Smooth muscle cell of the brain vasculature (primary cell): Measurements from ENCODE around the gene UBTD1.
"Not testable (repeated sequence)": the region's sequence is repeated elsewhere in the genome, so short reads cannot be mapped to it uniquely, and the experiment has no call there.

ENCODE experiments used
- DNase-seq: peaks from one replicate; pipeline ENCODE4 v3.0.0-alpha.2; 2012; ENCODE audit warnings: low read depth, low spot score

Gene UBTD1

DNA sequence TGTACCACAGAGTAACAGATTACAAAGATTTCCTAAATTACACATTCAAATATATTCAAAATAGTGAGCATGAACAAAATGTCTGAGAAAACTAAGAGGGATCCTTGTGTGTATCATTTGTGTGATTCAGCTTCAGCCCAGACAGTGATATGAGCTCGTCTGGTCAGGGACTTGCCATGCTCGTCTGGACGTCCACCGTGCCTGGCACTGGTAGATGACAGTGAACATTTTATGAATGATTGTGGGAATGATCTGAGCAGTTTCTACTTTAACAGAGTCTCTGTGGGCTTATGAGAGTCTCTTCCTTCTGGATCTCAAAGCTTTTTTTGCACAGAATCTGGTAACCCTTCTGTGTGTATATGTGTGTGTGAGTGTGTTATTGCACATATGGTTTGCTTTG lies 39.7 kb downstream of the UBTD1 start:
- no peak for DNase-seq

DNA sequence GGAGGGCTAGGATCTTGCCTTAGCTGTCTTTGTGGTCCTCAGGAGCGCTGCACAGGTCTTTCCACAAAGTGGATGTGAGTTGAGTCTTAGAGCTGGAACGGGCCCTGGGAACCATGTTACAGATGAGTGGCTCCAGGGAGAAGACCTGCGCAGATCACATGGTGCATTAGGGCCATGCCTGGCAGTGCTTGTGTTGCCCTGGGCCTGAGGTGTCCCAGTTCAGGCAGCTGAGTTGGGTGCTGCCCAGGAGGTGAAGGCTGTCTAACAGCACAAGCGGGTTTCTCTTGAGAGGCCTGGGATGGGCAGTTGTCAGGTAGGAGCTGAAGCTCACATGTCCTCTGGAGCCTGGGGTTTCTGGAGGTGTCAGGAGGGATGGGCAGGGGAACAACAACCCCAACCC lies 40.1 kb downstream of the UBTD1 start:
- DNase-seq, result no peak

DNA sequence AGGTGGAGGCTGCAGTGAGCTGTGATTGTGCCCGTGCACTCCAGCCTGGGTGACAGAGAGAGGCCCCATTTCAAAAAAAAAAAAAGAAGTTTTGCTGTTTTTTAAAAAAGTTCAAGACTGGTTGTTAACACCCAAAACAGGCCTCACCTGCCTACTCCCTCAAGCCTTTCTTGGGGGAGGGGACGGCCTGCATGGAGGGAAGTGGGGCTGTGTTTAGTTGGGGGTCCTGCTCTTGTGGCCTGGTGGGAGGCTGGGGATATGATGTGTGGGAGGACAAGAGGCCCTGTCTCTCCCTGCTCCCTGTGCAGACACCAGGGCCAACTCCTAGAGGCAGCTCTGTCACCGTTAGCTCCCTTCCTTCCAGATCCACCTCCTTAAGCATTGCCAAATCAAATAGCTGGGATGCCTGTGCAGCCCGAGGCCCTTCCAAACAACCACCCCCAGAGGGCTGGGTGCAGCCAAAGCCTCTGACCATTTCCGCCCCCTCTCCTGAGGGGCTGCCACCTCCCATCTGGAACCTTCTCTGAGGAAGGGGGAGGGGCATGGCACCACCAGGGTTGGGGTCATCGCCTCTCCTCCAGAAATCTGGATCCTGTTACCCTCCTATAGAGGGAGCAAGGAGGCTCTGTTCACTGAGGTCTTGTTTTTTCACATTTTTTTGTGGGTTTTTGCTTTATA lies 40.9 kb downstream of the UBTD1 start:
- DNase-seq, result peak; percentile 69

DNA sequence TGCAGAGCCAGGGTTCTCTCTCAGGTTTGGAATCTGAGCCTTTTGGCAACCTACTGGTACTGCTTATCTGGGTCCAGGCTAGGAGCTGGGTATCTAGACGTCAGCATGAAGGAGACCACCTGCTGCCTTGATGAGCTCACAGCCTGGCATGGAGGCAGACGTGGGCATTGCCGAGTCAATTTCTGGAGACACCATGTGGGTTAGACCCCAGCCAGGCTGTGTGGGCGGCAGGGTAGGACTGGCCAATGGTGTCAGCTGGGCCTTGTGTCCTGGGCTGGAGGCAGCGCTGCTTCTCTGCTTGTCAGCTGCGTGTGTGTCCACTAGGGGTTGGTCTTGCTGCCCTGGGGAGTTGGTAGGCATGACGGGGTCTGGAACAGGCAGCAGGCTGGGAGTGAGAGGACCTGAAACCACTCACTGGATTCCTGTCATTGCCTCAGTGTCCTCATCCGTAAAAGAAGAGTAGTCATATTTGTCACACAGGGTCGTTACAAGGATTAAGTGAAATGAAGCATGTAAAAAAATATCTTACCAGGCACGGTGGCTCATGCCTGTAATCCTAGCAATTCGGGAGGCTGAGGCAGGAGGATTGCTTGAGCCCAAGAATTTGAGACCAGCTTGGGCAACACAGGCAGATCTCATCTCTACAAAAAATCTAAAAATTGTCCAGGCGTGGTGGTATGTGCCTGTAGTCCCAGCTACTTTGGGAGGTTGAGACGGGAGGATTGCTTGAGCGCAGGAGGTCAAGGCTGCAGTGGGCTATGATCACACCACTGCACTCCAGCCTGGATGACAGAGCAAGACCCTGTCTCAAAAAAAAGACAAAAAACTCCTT lies 42.2 kb downstream of the UBTD1 start:
- DNase-seq, result no peak

DNA sequence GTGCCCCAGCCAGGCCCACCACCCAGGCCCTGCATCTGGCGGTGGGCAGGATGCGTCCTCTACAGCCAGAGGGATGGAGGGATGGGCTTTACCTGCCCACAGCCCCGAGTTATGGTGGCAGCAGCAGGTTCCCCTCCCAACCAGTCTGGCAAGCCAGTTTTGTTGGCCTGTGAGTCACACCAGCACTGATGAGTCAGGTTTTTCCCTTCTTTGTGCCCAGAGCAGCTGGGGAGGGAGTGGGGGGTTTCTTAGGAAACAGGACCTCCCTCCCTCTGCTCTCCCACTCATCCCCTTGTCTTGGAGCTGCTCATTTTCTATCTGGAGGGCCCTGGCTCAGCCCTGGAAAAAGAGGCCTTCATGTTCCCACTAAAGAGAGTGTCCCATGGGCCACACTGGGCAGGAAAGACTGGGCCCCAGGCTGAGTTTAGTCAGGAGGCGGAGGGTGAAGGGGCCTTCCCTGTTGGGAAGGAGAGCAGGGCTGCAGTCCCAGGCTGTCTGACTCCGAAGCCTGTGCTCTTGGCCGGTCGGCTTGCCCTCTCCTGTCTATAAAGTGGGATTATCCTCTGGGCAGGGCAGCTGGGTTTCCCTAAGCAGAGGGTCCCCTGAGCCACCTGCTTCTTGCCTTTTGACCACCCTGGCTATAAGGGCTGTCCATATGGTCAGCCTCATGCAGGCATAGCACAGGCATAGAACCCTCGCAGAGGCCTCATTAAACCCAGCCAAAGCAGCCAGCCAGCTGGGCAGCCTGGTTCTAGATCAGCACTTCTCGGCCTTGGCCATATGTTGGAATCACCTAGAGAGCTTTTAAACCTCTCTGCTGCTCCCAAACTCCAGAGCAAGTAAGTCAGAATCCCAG lies 43.7 kb downstream of the UBTD1 start:
- peak; percentile 73 for DNase-seq

DNA sequence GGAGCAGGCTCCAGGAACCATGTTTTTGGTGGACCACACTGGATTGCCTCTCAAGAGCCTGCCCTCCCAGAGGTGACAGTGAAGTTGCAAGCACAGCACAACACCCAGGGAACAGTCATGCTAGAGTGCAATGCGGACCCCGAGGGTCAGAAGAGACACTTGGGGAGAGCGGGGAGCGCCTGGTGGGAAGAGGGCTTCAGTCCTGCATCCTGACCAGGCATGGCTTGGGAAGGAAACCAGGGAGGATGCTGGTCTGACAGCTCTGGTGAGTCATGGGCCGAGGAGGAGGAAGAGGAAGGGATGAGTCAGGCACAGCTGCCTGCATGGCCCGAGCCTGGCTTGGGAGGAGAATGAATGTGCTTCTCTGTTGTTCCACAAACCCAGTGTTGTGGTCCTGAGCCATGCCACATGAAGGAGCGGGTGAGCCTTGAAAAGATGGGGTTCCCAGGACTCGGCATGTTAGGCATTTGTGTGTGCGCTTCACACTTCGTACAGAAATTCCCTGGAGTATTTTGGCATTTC lies 44.4 kb downstream of the UBTD1 start:
- DNase-seq, result peak; percentile 84

DNA sequence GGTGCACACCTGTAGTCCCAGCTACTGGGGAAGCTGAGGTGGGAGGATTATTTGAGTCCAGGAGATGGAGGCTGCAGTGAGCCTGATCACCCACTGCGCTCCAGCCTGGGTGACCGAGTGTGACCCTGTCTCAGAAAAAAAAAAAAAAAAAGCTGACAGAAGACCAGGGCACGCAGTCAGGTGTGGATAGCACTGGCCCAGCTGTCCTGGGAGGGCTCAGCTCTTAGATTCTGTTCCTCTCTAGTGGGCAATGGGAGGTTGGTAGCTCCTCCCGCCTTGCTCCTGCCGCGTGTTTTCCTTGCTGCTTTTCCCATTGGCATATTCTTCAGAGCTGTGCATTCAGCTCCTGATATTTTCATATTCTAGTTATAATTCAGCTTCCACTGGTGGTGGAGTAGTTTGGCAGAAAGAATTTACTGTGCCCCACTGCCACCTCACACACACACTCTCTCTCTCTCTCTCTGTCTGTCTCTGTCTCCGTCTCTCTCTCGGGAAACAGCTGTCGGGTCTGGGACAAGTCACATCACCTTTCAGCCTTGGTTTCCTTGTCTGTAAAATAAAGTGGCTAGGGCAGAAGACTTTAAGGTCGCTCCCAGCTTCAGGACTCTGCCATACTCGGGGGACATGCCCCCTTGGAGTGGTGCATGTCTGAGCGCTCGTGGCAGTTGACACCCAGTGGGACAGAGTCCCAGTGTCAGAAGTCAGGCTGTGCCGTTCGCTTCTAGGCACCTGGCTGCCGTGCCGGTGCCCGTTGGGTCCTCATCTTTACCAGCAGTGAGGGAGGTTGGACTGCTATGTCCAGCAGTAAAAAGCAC lies 47.9 kb downstream of the UBTD1 start:
- no peak for DNase-seq

DNA sequence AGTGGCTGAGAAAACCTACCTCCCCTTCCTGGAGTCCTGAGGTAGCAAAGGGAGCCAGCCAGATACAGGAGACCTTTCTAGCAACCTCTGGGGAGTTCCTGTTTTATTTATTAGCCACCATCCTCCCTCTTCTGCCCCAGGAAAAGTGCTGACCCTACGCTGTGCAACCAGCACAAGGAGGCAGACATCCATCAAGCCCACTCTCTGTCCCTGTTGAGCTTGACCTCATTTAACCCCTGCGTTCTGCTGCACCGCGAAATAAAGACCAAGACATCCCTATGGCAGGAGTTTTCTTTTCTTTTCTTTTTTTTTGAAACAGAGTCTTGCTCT lies 48.5 kb downstream of the UBTD1 start:
- no peak for DNase-seq

DNA sequence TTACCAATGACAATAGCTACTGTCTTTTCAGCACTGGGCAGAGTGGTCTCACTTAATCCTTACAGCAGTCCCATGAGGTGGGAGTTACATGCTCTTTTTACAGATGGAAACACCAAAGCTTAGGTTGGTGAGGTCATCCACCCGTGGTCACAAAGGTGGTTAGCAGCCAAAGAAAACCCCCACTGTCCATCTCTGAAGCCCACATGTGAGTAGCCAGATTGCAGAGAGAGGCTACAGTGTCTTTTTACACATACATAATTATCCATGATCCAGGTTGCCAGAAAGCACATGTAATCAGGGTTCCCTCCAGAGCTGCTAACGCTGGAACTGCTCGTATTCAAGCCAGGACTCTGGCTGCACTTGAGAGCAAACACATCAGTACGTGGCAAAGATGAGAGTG lies 49.2 kb downstream of the UBTD1 start:
- DNase-seq, result no peak

DNA sequence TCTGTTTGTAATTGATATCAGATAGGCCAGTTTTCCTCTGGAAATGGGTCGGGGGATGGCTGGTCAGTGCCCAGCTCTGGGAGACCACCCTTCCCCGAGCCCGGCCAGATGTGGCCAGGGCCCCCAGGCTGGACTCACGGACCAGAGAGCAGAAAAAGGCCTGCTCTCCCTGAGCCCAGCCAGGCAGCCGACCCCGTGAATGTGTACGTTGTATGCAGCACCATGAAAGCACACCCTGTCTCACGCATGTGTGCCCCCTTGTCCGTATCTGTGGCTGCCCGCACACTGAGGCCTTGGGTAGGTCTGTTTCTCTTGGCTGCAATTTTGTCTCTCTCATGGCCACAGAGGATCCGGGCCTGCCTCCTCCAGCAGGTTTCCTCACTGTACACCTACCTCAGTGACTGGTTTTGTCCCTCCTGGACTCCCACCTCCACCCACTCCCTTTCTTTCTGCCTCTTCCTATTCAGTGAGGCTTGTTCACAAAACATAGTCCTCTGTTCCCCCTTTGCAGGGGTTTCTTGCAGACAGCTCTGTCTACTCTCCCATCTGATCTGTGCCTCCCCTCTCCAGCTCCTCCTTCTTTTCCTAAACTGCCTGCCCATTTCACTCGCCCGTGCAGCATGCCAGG lies 50.2 kb downstream of the UBTD1 start:
- DNase-seq, result no peak

DNA sequence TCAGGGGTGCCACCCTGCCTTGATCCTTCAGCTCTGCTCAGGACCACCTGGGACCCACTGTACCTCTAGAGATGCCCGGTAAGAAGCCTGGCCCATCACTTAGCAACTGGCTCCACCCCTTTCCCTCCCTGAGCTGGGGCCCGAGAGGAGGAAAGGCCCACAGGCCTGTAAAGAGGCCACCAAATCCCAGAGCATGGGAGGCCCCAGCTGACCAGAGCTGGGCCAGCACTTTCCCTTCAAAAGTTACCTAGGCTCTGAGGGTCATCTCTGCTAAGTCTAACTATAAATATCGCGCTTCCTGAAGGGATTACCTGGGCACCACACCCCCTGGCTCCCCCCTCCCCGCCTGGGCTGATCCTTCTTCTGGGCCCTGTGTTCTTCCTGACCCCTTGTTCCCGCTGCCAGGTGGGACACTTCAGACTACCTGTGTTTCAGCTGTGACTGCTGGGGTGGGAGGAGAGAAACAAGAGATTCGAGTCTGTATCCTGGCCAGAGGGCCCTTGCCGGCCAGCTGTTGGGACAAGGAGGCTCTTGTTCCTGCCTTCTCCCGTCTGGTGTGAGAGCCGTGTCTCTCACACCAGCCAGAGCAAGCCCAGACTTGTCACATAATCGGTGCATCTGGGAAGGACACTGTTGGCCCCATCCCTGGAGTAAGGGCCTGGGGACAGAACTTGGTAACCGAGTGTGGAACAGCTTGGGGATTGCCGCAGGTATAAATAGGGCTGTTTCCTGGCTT lies 51.0 kb downstream of the UBTD1 start:
- DNase-seq, result no peak

DNA sequence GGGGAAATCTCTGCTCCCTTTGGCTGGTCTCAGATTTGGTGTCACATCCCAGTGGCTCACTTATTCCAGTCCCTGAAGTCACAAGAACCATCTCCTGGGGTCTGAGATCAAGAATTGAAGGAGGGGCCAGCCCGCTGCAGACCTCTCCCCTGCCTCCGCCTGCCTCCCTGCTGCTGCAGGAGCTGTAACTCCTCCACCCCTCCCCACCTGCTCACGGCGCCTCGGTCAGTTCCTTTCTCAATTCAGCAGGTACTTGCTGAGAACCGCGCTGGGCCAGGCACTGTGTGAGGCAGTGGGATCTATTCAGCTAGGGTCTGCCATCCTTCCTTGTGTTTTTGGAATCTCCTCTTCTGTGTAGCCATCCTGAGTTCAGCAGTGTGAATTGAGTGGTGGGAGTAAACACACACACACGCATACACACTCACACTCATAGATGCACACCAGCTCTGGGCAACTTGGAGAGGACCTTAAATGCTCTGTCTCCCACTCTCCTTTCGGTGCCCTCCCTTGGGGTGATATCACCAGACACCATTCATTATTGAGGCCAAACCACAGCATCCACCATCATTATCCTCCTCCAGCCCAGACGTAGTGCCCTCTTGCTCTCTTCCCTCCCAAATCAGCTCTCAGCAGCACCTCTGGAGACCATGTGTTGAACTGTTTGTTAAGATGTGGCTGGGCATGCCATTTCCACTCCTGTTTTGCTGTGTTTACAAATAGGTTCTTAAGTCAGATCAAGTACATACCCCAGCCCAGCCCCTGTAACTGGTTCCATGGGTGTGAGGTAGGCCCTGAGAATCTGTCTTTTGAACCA lies 51.8 kb downstream of the UBTD1 start:
- DNase-seq, result no peak

DNA sequence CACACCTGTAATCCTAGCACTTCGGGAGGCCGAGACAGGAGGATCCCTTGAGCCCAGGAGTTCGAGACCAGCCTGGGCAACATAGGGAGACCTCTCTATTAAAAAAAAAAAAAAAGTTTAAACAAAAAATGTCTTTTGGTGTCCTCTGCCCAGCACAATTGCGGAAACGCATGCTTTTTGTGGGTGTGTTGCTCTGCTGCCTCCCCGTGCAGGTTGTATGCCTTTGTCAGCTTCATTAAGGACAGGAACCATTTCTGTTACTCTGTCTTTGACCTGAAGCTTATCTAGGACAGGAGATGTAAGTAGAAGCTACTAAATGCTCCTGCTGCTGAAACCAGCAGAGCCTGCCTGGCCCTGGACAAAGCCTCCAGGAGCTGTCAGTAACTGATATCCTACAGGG lies 52.5 kb downstream of the UBTD1 start:
- DNase-seq, result no peak

DNA sequence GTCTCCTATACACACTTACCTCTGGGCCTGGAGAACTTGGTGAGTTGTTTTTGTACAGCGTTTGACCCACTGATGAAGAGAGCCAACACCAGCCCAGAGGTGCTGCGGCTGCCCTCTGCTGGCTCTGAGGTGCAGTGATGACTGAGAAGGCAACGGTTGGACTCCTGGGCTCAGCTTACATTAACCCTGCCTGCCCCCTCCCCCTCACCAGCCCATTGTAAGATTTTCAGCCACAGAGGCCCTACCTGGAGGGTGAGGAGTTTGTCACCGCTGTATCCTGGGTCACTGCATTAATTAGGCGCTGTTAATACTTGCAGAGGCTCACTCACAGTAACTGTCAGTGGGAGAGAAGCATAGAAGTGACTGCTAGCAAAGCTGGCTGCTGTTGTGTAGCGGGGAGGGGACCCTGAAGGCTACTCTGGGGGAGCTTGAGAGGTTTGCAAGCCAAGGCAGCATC lies 54.9 kb downstream of the UBTD1 start:
- DNase-seq, result no peak

DNA sequence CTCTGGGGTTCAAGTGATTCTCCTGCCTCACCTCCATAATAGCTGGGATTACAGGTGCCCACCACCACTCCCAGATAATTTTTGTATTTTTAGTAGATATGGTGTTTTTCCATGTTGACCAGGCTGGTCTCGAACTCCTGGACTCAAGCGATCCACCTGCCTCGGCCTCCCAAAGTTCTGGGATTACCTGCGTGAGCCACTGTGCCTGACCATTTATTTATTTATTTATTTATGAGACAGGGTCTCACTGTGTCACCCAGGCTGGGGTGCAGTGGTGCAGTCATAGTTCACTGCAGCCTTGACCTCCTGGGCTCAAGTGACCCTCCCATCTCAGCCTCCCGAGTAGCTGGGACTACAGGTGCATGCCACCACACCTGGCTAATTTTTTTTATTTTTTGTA lies 55.6 kb downstream of the UBTD1 start:
- not testable (repeated sequence) for DNase-seq

DNA sequence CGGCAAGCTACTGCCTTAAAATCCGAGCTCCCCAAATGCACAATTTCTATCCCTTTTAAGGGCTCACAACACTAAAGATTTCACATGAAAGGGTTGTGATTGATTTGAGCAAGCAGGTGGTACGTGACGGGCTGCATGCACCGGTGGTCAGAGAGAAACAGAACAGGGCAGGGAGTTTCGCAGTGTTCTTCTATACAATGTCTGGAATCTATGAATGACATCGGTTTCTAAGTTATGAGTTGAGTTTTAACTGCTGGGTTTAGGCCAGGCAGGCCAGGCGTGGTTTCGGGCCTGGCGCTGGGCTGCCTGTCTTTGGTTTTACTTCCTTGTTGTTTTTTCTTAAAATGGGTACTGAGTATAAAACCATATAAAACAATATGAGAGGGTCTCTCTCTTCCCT lies 56.8 kb downstream of the UBTD1 start:
- DNase-seq, result not testable (repeated sequence)

DNA sequence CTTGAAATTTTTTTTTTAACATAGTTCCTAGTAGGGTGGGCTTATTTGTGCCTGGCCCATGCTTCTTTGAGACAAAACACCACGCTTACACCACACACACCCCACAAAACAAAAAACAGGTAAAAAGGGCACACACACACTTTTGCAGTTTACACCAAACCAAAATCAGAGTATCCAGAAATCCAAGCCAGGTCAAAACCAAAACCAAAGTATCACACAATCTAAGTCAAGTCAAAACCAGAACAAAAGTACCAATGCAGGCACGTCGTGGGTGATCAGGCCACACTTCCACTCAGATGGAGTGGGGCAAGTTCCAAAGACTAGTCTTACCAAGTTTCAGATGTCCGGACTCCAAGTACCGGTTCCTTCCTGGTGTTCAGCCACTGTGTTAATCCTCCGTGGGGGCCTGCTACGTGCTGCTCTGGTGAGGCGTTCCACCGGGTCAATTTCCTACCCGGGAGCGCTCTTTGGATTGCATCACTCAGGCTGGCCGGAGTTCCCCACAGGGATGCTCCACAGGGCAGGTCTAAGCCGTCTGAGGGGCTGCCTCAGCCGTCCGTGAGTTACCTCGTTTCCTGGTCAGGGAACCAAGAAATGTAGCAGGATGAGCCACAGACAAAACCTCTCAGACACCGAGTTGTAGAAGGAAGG lies 62.1 kb downstream of the UBTD1 start:
- DNase-seq, result not testable (repeated sequence)

DNA sequence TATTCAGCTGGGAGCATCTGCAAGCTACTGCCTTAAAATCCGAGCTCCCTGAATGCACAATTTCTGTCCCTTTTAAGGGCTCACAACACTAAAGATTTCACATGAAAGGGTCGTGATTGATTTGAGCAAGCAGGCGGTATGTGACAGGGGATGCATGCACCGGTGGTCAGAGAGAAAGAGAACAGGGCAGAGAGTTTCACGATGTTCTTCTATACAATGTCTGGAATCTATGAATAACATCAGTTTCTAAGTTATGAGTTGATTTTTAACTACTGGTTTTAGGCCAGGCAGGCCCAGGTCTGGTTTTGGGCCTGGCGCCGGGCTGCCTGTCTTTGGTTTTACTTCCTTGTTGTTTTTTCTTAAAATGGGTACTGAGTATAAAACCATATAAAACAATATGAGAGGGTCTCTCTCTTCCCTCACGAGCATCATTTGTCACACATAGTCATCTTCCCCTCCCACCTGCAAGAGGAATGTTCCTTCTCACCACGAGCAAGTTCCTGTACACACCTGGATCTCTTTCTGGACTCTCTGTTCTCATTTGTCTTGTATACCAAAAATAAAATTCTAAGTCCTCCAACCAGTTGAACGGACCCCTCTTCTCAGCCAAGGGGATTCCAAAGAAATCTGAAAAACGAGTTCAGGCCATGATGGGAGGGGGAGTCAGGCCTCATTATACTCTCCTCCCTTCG lies 62.8 kb downstream of the UBTD1 start:
- not testable (repeated sequence) for DNase-seq
